H9 (cell line): ENCODE data around the gene RAP1GDS1. TPM values are rescaled to one million over a fixed set of nuclear protein-coding genes. Genes with fewer than 3 reads are reported as not detected.

Experiments
- DNase-seq: peaks from one replicate; pipeline ENCODE4 v3.0.0-alpha.2; 2017
- H2AFZ ChIP-seq: one replicate; pipeline ENCODE4 v1.6.1; 2013; ENCODE audit warnings: mild to moderate bottlenecking, low read length, control low read depth, moderate library complexity
- H2AK5ac ChIP-seq: 2 replicates; pipeline ENCODE4 v1.6.1; 2013; ENCODE audit warnings: low read length, control low read depth, mixed read lengths; ENCODE audit not compliant: insufficient read length
- H2BK120ac ChIP-seq: one replicate; pipeline ENCODE4 v1.6.1; 2013; ENCODE audit warnings: low read depth, mild to moderate bottlenecking, low read length, control low read depth, inconsistent platforms; ENCODE audit not compliant: poor library complexity, severe bottlenecking
- H2BK12ac ChIP-seq: 2 replicates; pipeline ENCODE4 v1.6.1; 2013; ENCODE audit warnings: low read length, control low read depth, mixed read lengths, low read depth; ENCODE audit not compliant: insufficient read length
- H2BK15ac ChIP-seq: 2 replicates; pipeline ENCODE4 v1.6.1; 2013; ENCODE audit warnings: low read depth, low read length, control low read depth
- H2BK20ac ChIP-seq: one replicate; pipeline ENCODE4 v1.6.1; 2013; ENCODE audit warnings: low read depth, mild to moderate bottlenecking, low read length, control low read depth, inconsistent platforms; ENCODE audit not compliant: poor library complexity, severe bottlenecking
- H2BK5ac ChIP-seq: 2 replicates; pipeline ENCODE4 v1.6.1; 2013; ENCODE audit warnings: low read length, control low read depth, mixed read lengths; ENCODE audit not compliant: insufficient read length
- H3K14ac ChIP-seq: 2 replicates; pipeline ENCODE4 v1.6.1; 2013; ENCODE audit warnings: low read length, control low read depth; ENCODE audit not compliant: insufficient read depth
- H3K18ac ChIP-seq: 2 replicates; pipeline ENCODE4 v1.6.1; 2013; ENCODE audit warnings: low read depth, mild to moderate bottlenecking, mixed read lengths, low read length, control low read depth; ENCODE audit not compliant: insufficient read length
- H3K23ac ChIP-seq: 2 replicates; pipeline ENCODE4 v1.6.1; 2013; ENCODE audit warnings: low read length, control low read depth, mixed read lengths, low read depth; ENCODE audit not compliant: insufficient read length
- H3K23me2 ChIP-seq: 2 replicates; pipeline ENCODE4 v1.6.1; 2013; ENCODE audit warnings: low read depth, mild to moderate bottlenecking, mixed read lengths, low read length, control low read depth; ENCODE audit not compliant: insufficient read length, poor library complexity, severe bottlenecking
- H3K27ac ChIP-seq: 2 replicates; pipeline ENCODE4 v1.5.1; 2013; ENCODE audit warnings: low read length, control low read depth, mixed read lengths, low read depth; ENCODE audit not compliant: insufficient read length
- H3K27me3 ChIP-seq: 2 replicates; pipeline ENCODE4 v1.6.1; 2013; ENCODE audit warnings: low read length, control low read depth, inconsistent platforms; ENCODE audit not compliant: insufficient read depth
- H3K4ac ChIP-seq: 2 replicates; pipeline ENCODE4 v1.6.1; 2013; ENCODE audit warnings: low read depth, mild to moderate bottlenecking, control low read depth, inconsistent platforms, low read length, moderate library complexity
- H3K4me1 ChIP-seq: 2 replicates; pipeline ENCODE4 v1.6.1; 2013; ENCODE audit warnings: low read length, control low read depth, inconsistent platforms; ENCODE audit not compliant: insufficient read depth
- H3K4me2 ChIP-seq: 2 replicates; pipeline ENCODE4 v1.6.1; 2013; ENCODE audit warnings: low read length, control low read depth, mixed read lengths; ENCODE audit not compliant: insufficient read length, insufficient read depth
- H3K56ac ChIP-seq: 2 replicates; pipeline ENCODE4 v1.6.1; 2013; ENCODE audit warnings: low read depth, mild to moderate bottlenecking, mixed read lengths, low read length, control low read depth; ENCODE audit not compliant: insufficient read length
- H3K79me1 ChIP-seq: 2 replicates; pipeline ENCODE4 v1.6.1; 2013; ENCODE audit warnings: low read depth, mild to moderate bottlenecking, moderate library complexity, low read length, control low read depth, inconsistent platforms; ENCODE audit not compliant: insufficient read depth, poor library complexity, severe bottlenecking
- H3K79me2 ChIP-seq: 2 replicates; pipeline ENCODE4 v1.6.1; 2013; ENCODE audit warnings: low read length, control low read depth, inconsistent platforms; ENCODE audit not compliant: insufficient read depth
- H3K9ac ChIP-seq: 2 replicates; pipeline ENCODE4 v1.6.1; 2013; ENCODE audit warnings: low read length, control low read depth, mixed read lengths; ENCODE audit not compliant: insufficient read length; ENCODE audit errors: extremely low read depth
- H3K9me3 ChIP-seq: one replicate; pipeline ENCODE4 v1.6.1; 2013; ENCODE audit warnings: low read depth, low read length, inconsistent platforms; ENCODE audit not compliant: control insufficient read depth
- H3T11ph ChIP-seq: one replicate; pipeline ENCODE4 v1.6.1; 2013; ENCODE audit warnings: mild to moderate bottlenecking, low read length, control low read depth, inconsistent platforms
- H4K20me1 ChIP-seq: one replicate; pipeline ENCODE4 v1.6.1; 2013; ENCODE audit not compliant: control insufficient read depth, insufficient read length, insufficient read depth
- H4K5ac ChIP-seq: 2 replicates; pipeline ENCODE4 v1.6.1; 2013; ENCODE audit warnings: low read depth, mild to moderate bottlenecking, mixed read lengths, low read length, control low read depth; ENCODE audit not compliant: insufficient read length
- H4K8ac ChIP-seq: replicated peaks from 2 replicates; pipeline ENCODE4 v1.6.1; 2013; ENCODE audit warnings: low read length, control low read depth, mixed read lengths, low read depth; ENCODE audit not compliant: insufficient read length
- H4K91ac ChIP-seq: 2 replicates; pipeline ENCODE4 v1.6.1; 2013; ENCODE audit warnings: low read depth, mild to moderate bottlenecking, moderate library complexity, mixed read lengths, low read length, control low read depth; ENCODE audit not compliant: insufficient read length
- H3K27ac Mint-ChIP-seq, 3 experiments: 2 replicates in 2 of 3; 3 replicates in 1 of 3; pipeline ENCODE4 v1.8.0; 2020 to 2021; ENCODE audit warnings: mixed read lengths in 3 of 3, mild to moderate bottlenecking in 1 of 3, moderate library complexity in 1 of 3
- H3K27me3 Mint-ChIP-seq: 2 replicates; pipeline ENCODE4 v1.8.0; 2021; ENCODE audit warnings: low read depth, mild to moderate bottlenecking, moderate library complexity, mixed read lengths
- H3K36me3 Mint-ChIP-seq, 3 experiments: 2 replicates in 2 of 3; 3 replicates in 1 of 3; pipeline ENCODE4 v1.8.0; 2020 to 2021; ENCODE audit warnings: low read depth in 3 of 3, mixed read lengths in 3 of 3; ENCODE audit not compliant: insufficient read depth in 1 of 3
- H3K4me1 Mint-ChIP-seq, 2 experiments: 2 replicates each; pipeline ENCODE4 v1.8.0; 2020; ENCODE audit warnings: mixed read lengths in 2 of 2
- H3K4me3 Mint-ChIP-seq, 2 experiments: 2 replicates in 1 of 2; 3 replicates in 1 of 2; pipeline ENCODE4 v1.8.0; 2020 to 2021; ENCODE audit warnings: mild to moderate bottlenecking in 2 of 2, mixed read lengths in 2 of 2, moderate library complexity in 1 of 2
- H3K9me3 Mint-ChIP-seq, 2 experiments: 2 replicates in 1 of 2; 3 replicates in 1 of 2; pipeline ENCODE4 v1.8.0; 2020; ENCODE audit warnings: mild to moderate bottlenecking in 2 of 2, mixed read lengths in 2 of 2, moderate library complexity in 1 of 2
- total RNA-seq: library from RNA; stranded (reverse); gene quantifications from 2 replicates; pipeline ENCODE4 v1.2.1, GENCODE V29; 2021
- TF ChIP-seq, protein P1 (sequence below): fragments of 200-600 bp; sonication (generic); conservative IDR thresholded peaks from 3 replicates; pipeline ENCODE4 v1.8.0; 2021; ENCODE audit warnings: antibody characterized with exemption, mild to moderate bottlenecking

The RAP1GDS1 gene
- total RNA-seq, 1 experiment from 2014 or later, result 25.2 TPM

DNA sequence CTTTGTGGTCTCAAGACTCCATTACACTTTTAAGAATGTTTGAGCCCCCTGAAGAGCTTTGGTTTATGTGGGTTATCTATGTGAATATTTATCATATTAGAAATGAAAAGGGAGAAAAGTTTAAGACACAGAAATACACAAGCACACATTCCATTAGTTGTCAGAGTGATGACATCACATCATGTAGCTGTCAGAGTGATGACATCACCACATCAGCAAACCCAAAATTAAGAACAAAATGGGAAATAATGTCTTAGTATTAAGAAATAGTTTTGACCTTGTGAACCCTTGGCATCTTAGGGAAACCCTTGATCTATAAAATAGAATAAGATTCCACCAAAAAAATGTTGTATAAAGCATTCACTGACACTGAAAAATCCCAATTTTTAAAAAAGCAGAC, 201.3 kb downstream of the RAP1GDS1 start:
- no peaks in the 10 kb centered on the region for H3K27me3 ChIP-seq
- no peak overlapping the region for H2BK12ac ChIP-seq
- H2BK120ac ChIP-seq, result no peak overlapping the region
- Mint-ChIP-seq H3K9me3 (peaks cover 0 to 5% of the 10 kb centered on the region in 2 experiments; a peak in 3 of 5 replicates), H3K4me1 (peaks cover 4 to 5% of the 10 kb centered on the region in 2 experiments; a peak in 2 of 4 replicates), H3K4me3 (no peak overlapping the region), H3K36me3 (no peaks in the 10 kb centered on the region; a peak in 1 of 7 replicates), H3K27me3 (no peaks in the 10 kb centered on the region; the same call in none of the 2 replicates), H3K27ac (no peak overlapping the region)
- H3K4me2 ChIP-seq, result no peak overlapping the region
- no peak overlapping the region for H3K56ac ChIP-seq
- H3K23ac ChIP-seq, result no peak overlapping the region
- no peak overlapping the region for H3T11ph ChIP-seq
- no peak overlapping the region for H3K27ac ChIP-seq
- no peak for DNase-seq
- H3K18ac ChIP-seq, result no peak overlapping the region
- H3K4me1 ChIP-seq, result no peaks in the 10 kb centered on the region
- no peaks in the 10 kb centered on the region for H3K9me3 ChIP-seq
- H3K79me2 ChIP-seq, result no peaks in the 10 kb centered on the region
- no peak overlapping the region for H2BK15ac ChIP-seq
- H4K5ac ChIP-seq, result no peak overlapping the region
- H2BK5ac ChIP-seq, result no peak overlapping the region
- no peak overlapping the region for H3K14ac ChIP-seq
- TF ChIP-seq, protein P1, sequence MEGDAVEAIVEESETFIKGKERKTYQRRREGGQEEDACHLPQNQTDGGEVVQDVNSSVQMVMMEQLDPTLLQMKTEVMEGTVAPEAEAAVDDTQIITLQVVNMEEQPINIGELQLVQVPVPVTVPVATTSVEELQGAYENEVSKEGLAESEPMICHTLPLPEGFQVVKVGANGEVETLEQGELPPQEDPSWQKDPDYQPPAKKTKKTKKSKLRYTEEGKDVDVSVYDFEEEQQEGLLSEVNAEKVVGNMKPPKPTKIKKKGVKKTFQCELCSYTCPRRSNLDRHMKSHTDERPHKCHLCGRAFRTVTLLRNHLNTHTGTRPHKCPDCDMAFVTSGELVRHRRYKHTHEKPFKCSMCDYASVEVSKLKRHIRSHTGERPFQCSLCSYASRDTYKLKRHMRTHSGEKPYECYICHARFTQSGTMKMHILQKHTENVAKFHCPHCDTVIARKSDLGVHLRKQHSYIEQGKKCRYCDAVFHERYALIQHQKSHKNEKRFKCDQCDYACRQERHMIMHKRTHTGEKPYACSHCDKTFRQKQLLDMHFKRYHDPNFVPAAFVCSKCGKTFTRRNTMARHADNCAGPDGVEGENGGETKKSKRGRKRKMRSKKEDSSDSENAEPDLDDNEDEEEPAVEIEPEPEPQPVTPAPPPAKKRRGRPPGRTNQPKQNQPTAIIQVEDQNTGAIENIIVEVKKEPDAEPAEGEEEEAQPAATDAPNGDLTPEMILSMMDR, result no peak
- no peak overlapping the region for H2AFZ ChIP-seq
- no peak overlapping the region for H4K91ac ChIP-seq
- no peak overlapping the region for H3K4ac ChIP-seq
- no peaks in the 10 kb centered on the region for H3K23me2 ChIP-seq
- H3K79me1 ChIP-seq, result no peaks in the 10 kb centered on the region
- H2AK5ac ChIP-seq, result no peak overlapping the region
- H4K20me1 ChIP-seq, result no peaks in the 10 kb centered on the region
- no peak overlapping the region for H2BK20ac ChIP-seq
- H3K9ac ChIP-seq, result no peak overlapping the region
- no peak overlapping the region for H4K8ac ChIP-seq
